IMR-90 (cell line): ENCODE results near the gene WDR3.

Experiments used
- BHLHE40 ChIP-seq: fragments of 150-350 bp; IDR thresholded peaks from 2 replicates; pipeline ENCODE4 v1.6.1; 2016; ENCODE audit warnings: mild to moderate bottlenecking, low read depth, low read length
- CEBPB ChIP-seq: IDR thresholded peaks from 2 replicates; pipeline ENCODE4 v1.6.1; 2012; ENCODE audit warnings: low read depth, low read length, improper control_type of control experiment
- CTCF ChIP-seq: conservative IDR thresholded peaks from 2 replicates; pipeline ENCODE4 v1.5.1; 2012; ENCODE audit warnings: mild to moderate bottlenecking, low read depth, low read length, improper control_type of control experiment
- ELK1 ChIP-seq: fragments of 150-350 bp; IDR thresholded peaks from 2 replicates; pipeline ENCODE4 v1.6.1; 2016; ENCODE audit warnings: low read depth, mild to moderate bottlenecking, low read length, moderate library complexity, borderline replicate concordance
- FOS ChIP-seq: fragments of 150-350 bp; IDR thresholded peaks from 2 replicates; pipeline ENCODE4 v1.6.1; 2016; ENCODE audit warnings: low read depth, low read length
- MAZ ChIP-seq: IDR thresholded peaks from 2 replicates; pipeline ENCODE4 v1.6.1; 2012; ENCODE audit warnings: low read depth, mild to moderate bottlenecking, low read length, improper control_type of control experiment, moderate library complexity, borderline replicate concordance
- MXI1 ChIP-seq: IDR thresholded peaks from 2 replicates; pipeline ENCODE4 v1.6.1; 2012; ENCODE audit warnings: low read depth, mild to moderate bottlenecking, low read length, moderate library complexity, borderline replicate concordance
- POLR2A ChIP-seq: IDR thresholded peaks from 2 replicates; pipeline ENCODE4 v1.6.1; 2012; ENCODE audit warnings: mild to moderate bottlenecking, low read depth, low read length
- RAD21 ChIP-seq: IDR thresholded peaks from 2 replicates; pipeline ENCODE4 v1.6.1; 2012; ENCODE audit warnings: low read length, improper control_type of control experiment
- RCOR1 ChIP-seq: IDR thresholded peaks from 2 replicates; pipeline ENCODE4 v1.6.1; 2012; ENCODE audit warnings: mild to moderate bottlenecking, low read length, improper control_type of control experiment; ENCODE audit not compliant: insufficient replicate concordance
- RFX5 ChIP-seq: IDR thresholded peaks from 2 replicates; pipeline ENCODE4 v1.8.0; 2012; ENCODE audit warnings: low read depth, mild to moderate bottlenecking, low read length, moderate library complexity
- SMC3 ChIP-seq: fragments of 150-350 bp; IDR thresholded peaks from 2 replicates; pipeline ENCODE4 v1.6.1; 2016; ENCODE audit warnings: low read depth, mild to moderate bottlenecking, antibody characterized with exemption, low read length, moderate library complexity

- TF ChIP-seq CTCF, result peak; percentile 41
- no peak for TF ChIP-seq MXI1
- TF ChIP-seq POLR2A, result no peak
- TF ChIP-seq MAZ, result no peak
- TF ChIP-seq CEBPB, result no peak
- no peak for TF ChIP-seq RFX5
- TF ChIP-seq BHLHE40, result no peak
- TF ChIP-seq SMC3, result peak; percentile 28; the same call in 1 of the 2 replicates
- TF ChIP-seq ELK1, result no peak
- TF ChIP-seq FOS, result no peak
- peak; percentile 45 for TF ChIP-seq RAD21
- no peak for TF ChIP-seq RCOR1
These were observed 627 bp upstream of the WDR3 start for GRCh38 chr1:117928881-117929342.
